HG02943 (cell line): Measurements from ENCODE around the gene KRTAP4-2.
"Not testable (repeated sequence)": the region's sequence is repeated elsewhere in the genome, so short reads cannot be mapped to it uniquely, and the experiment has no call there.

Experiments
- ATAC-seq: cut with Tn5 transposase; IDR thresholded peaks from one replicate; pipeline ENCODE4 v1.9.1; 2021; ENCODE audit warnings: mild to moderate bottlenecking, low read depth, moderate library complexity; ENCODE audit not compliant: unreplicated experiment

Gene KRTAP4-2

GRCh38 chr17:41177727-41178271, at the start of gene KRTAP4-2:
TSS of gene KRTAP4-2 (minus strand) at chr17:41178221. CDS start at chr17:41178164, 57 bp downstream.
- ATAC-seq: no peak

DNA sequence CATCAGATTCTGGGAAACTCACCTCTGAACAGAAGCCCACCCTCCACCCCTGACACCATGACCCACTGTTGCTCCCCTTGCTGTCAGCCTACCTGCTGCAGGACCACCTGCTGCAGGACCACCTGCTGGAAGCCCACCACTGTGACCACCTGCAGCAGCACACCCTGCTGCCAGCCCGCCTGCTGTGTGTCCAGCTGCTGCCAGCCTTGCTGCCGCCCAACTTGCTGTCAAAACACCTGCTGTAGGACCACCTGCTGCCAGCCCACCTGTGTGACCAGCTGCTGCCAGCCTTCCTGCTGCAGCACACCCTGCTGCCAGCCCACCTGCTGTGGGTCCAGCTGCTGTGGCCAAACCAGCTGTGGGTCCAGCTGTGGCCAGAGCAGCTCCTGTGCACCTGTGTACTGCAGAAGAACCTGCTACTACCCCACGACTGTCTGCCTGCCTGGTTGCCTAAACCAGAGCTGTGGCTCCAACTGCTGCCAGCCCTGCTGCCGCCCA, 48.6 kb upstream of the KRTAP4-2 start, which contains the start of gene KRTAP9-2:
TSS of gene KRTAP9-2 (plus strand) at position 51 of the 498 bp plus-strand sequence. CDS start at position 58, 7 bp downstream.
- ATAC-seq: not testable (repeated sequence)

- no peak for ATAC-seq
Observed at GRCh38 chr17:41226051-41226450, 48.0 kb upstream of the KRTAP4-2 start.

GRCh38 chr17:41223821-41224220, 45.8 kb upstream of the KRTAP4-2 start:
- ATAC-seq: no peak

DNA sequence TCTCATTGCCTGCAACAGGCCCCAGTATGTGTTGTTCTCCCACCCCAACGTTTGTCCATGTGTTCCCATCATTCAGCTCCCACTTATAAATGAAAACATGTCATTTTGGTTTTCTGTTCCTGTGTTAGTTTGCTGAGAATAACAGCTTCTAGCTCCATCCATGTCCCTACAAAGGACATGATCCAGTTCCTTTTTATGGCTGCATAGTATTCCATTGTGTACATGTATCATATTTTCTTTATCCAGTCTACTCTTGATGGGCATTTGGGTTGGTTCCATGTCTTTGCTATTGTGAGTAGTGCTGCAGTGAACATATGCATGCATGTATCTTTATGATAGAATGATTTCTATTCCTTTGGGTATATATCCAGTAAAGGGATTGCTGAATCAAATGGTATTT, 37.7 kb upstream of the KRTAP4-2 start:
- no peak for ATAC-seq

DNA sequence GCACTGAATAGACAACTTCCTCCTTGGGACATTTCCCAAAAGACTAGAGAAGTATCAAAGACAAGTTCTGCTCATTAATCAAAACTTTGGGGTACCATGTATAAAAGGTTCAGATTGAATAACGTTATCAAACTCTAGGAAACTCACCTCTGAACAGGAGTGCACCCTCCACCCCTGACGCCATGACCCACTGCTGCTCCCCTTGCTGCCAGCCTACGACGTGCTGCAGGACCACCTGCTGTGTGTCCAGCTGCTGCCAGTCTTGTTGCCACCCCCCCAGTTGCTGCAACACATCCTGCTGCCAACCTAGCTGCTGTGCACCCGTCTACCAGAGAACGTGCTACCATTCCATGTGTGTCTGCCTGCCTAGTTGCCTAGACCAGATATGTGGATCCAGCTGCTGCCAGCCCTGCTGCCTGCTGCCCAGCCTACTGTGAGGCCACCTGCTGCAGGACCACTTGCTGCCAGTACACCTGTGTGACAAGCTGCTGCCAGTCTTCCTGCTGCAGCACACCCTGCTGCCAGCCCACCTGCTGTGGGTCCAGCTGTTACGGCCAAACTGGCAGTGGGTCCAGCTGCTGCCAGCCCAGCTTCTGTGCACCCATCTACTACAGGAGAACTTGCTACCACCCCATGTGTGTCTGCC, 34.6 kb upstream of the KRTAP4-2 start:
- ATAC-seq: no peak

GRCh38 chr17:41211845-41212466, 33.9 kb upstream of the KRTAP4-2 start:
- ATAC-seq: no peak

DNA sequence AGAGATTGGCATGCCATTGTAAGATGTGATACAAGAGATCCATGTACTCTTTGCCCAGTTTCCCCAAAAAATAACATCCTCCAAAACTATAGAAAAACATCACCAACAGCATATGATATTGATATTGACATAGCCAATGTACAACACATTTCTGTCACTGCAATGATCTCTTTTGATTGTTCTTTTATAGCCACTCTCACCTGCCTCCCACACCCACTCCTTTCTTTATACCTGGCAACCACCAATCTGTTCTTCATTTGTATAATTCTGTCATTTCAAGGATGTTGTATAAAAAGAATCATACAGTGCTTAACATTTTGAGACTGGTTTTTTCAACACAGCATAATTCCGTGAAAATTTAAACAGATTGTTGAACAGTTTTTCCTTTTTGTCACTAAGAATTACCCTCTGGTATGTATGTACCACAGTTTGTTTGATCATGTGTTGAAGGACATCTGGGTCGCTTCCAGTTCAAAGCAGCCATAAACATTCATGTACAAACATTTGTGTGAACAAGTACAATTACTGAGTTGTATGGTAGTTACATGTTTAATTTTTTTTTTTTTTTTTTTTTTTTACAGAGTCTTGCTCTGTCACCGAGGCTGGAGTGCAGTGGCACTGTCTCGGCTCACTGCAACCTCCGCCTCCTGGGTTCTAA, 21.5 kb upstream of the KRTAP4-2 start:
- ATAC-seq: no peak

DNA sequence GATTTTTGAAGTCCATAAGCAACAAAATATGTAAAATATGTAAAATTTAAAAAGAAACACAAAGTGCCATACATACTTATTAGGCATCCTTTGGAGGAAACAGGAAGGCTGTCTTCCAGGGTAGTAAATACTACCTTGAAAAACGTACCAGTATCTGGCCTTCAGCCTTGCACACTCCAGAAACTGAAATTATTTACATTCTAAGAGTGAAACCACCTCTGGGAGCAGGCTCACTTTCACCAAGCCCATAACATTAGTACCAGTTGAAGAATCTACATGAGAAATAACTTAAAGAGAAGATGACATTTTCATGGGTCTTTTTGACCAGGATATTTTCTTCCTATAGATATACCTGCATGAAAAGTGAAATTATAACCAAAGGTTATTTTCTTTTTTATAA, 18.0 kb upstream of the KRTAP4-2 start:
- ATAC-seq: no peak

DNA sequence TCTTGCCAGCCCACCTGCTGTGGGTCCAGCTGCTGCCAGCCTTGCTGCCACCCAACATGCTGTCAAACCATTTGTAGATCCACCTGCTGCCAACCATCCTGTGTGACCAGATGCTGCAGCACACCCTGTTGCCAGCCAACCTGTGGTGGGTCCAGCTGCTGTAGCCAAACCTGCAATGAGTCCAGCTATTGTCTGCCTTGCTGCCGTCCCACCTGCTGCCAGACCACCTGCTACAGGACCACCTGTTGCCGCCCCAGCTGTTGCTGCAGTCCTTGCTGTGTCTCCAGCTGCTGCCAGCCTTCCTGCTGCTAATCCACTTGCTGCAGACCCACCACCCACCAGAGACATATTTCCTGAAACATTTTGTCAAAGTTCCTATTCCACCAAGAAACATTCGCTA, 12.3 kb upstream of the KRTAP4-2 start:
- ATAC-seq: no peak

DNA sequence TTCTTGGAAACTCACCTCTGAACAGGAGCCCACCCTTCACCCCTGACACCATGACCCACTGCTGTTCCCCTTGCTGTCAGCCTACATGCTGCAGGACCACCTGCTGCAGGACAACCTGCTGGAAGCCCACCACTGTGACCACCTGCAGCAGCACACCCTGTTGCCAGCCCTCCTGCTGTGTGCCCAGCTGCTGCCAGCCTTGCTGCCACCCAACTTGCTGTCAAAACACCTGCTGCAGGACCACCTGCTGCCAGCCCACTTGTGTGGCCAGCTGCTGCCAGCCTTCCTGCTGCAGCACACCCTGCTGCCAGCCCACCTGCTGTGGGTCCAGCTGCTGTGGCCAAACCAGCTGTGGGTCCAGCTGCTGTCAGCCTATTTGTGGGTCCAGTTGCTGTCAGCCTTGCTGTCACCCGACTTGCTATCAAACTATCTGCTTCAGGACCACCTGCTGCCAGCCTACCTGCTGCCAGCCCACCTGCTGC, 11.9 kb upstream of the KRTAP4-2 start, which contains the start of gene KRTAP9-1:
TSS of gene KRTAP9-1 (plus strand) at position 51 of the 482 bp plus-strand sequence. CDS start at position 51, 0 bp downstream.
- ATAC-seq: not testable (repeated sequence)

DNA sequence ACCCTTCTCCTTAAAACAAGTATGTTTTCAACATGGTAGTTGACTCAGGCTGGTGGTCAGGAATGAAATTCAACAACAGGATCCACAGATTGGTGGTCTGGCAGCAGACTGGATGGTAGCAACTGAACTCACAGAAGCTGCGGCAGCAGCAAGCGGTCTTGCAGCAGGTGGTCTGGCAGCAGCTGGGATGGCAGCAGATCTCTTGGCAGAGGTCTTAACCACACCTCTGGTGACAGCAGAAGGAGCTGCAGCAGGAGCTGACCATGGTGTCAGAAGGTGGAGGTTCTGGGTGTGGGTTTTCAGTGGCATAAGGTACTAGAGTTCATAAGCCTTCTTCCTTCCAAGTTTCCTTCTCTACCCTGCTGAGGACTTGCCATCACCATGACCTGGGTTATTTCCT, 8.9 kb upstream of the KRTAP4-2 start:
- no peak for ATAC-seq

GRCh38 chr17:41185001-41185400, 7.0 kb upstream of the KRTAP4-2 start:
- no peak for ATAC-seq

- no peak for ATAC-seq
Observed at GRCh38 chr17:41184480-41184961, 6.5 kb upstream of the KRTAP4-2 start, which contains the start of gene KRTAP4-1. TSS of gene KRTAP4-1 (minus strand) at chr17:41184911. CDS start at chr17:41184854, 57 bp downstream.

GRCh38 chr17:41178843-41179616, 1.0 kb upstream of the KRTAP4-2 start:
- no peak for ATAC-seq

DNA sequence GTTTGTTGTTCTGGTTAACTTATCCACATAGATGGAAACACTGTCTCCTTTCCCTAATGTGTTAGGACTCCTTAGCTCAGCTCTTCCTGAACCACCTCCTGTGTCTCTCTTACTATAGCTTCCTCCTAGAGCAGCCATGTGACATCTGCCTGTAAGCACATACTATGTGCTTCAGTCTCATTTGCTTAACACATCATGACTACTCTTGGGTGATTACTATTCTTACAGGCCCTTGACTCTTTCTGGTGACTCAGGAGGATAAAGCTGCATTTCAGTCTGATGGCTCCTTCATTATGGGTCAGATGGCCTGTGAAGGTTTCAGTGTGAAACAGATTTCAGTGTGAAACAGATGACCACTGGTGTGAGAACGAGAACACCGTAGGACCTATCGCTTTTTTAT, 320 bp upstream of the KRTAP4-2 start:
- no peak for ATAC-seq

DNA sequence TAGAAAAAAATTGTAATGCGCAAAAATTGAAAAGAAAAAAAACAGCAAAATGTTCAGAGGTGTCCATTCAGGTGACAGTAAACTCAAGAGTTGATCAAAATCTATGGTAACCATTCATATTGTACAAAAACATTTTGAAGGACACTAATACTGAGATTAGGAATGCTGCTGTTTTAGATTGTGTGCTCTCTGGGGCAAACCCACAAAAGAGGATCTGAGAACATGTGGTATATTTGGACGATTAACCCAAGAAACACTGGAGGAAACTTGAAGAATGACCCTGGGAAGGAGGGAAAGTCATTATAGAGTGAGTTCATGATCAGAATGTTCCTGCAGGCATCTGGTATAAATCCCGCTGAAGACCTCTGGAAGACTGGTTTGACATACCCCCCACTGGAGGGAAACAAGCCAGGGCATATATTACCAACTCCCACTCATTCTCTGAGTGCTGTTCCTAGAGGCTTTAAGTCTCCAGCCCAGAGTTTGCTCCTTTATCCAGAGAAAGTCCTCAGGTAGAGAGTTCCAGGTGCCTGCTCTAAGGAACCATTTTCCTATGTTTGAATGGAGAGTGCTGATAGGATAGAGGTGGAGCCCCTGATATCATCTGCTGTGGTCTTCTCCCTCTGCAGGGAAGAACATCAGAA, 1.2 kb downstream of the KRTAP4-2 start:
- ATAC-seq: no peak

DNA sequence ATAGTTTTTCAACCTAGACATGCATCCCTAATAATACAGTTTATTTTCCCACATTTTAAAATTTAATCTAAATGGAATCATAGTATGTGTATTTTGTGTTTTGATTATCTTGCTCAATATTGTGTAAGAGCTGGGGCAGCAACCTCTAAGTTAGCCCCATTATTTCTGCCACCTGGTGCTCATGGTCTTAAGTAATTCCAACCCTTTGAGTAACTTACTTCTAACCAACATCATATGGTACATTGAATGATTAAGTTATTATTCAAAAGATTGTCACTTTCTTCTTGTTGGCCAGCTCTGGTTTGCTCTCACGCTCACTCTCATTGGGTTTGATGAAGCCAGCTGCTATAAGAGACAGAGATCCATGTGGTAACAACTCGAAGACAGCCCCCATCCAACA, 6.1 kb downstream of the KRTAP4-2 start:
- no peak for ATAC-seq

GRCh38 chr17:41168121-41168520, 9.9 kb downstream of the KRTAP4-2 start, which contains the start of gene KRTAP4-3:
TSS of gene KRTAP4-3 (minus strand) at chr17:41168221. CDS start at chr17:41168172, 49 bp downstream.
- no peak for ATAC-seq
